Measurements from ENCODE around the gene VKORC1L1.

DNA sequence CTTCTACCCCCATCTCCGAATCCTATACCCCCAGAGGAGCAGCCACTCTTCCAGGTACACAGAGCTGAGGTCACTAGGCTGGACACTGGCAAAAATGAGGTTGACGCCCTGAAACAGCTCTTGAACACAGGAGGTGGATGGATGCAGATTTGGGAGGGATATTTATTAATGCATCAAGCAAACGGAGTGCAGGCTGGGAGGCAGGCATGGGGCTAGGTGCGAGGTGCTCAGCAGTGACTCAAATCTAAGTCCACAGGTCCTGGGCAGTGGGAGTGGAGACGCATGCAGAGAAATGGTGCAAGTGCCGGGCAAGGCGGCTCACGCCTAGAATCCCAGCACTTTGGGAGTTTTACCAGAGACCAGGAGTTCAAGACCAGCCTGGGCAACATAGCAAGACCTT is 98.1 kb downstream of the VKORC1L1 start:
- TF ChIP-seq, protein P1, sequence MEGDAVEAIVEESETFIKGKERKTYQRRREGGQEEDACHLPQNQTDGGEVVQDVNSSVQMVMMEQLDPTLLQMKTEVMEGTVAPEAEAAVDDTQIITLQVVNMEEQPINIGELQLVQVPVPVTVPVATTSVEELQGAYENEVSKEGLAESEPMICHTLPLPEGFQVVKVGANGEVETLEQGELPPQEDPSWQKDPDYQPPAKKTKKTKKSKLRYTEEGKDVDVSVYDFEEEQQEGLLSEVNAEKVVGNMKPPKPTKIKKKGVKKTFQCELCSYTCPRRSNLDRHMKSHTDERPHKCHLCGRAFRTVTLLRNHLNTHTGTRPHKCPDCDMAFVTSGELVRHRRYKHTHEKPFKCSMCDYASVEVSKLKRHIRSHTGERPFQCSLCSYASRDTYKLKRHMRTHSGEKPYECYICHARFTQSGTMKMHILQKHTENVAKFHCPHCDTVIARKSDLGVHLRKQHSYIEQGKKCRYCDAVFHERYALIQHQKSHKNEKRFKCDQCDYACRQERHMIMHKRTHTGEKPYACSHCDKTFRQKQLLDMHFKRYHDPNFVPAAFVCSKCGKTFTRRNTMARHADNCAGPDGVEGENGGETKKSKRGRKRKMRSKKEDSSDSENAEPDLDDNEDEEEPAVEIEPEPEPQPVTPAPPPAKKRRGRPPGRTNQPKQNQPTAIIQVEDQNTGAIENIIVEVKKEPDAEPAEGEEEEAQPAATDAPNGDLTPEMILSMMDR (IDR thresholded peaks at IDR 0.05), result no peak
- TF ChIP-seq EP300 (IDR thresholded peaks at IDR 0.05; ENCODE audit: low read depth), result no peak
- no peak for TF ChIP-seq POLR2AphosphoS5 (IDR thresholded peaks at IDR 0.05)
